Measurements from ENCODE around the gene NR3C2.
"Not testable (repeated sequence)": the region's sequence is repeated elsewhere in the genome, so short reads cannot be mapped to it uniquely, and the experiment has no call there.

The NR3C2 gene

GRCh38 chr4:148204171-148204570, 238.0 kb downstream of the NR3C2 start:
- no peak for ATAC-seq (ENCODE audit: low read depth)
- TF ChIP-seq CTCF (IDR thresholded peaks at IDR 0.05; ENCODE audit: poor library complexity, severe bottlenecking): no peak
- H3K4me1 ChIP-seq (ENCODE audit: insufficient read depth, poor library complexity, severe bottlenecking): no peaks in the 10 kb centered on the region
- no peaks in the 10 kb centered on the region for H3K27me3 ChIP-seq (ENCODE audit: insufficient read depth, poor library complexity, severe bottlenecking)
- no peaks in the 10 kb centered on the region for H3K9me3 ChIP-seq (ENCODE audit: severe bottlenecking)
- H3K27ac ChIP-seq (ENCODE audit: poor library complexity, severe bottlenecking): no peak overlapping the region
- DNase-seq (ENCODE audit: low spot score): no peak
- no peak overlapping the region for H3K4me3 ChIP-seq (ENCODE audit: severe bottlenecking)
- H3K36me3 ChIP-seq (ENCODE audit: low read depth): no peaks in the 10 kb centered on the region

- DNase-seq (ENCODE audit: low spot score) (no peak), ATAC-seq (ENCODE audit: low read depth) (no peak)
- Histone ChIP-seq H3K27me3 (ENCODE audit: insufficient read depth, poor library complexity, severe bottlenecking) (no peaks in the 10 kb centered on the region), H3K36me3 (ENCODE audit: low read depth) (no peaks in the 10 kb centered on the region), H3K27ac (ENCODE audit: poor library complexity, severe bottlenecking) (no peak overlapping the region), H3K4me3 (ENCODE audit: severe bottlenecking) (no peak overlapping the region), H3K9me3 (ENCODE audit: severe bottlenecking) (no peaks in the 10 kb centered on the region), H3K4me1 (ENCODE audit: insufficient read depth, poor library complexity, severe bottlenecking) (no peaks in the 10 kb centered on the region)
- no peak for TF ChIP-seq CTCF (IDR thresholded peaks at IDR 0.05; ENCODE audit: poor library complexity, severe bottlenecking)
These were observed 238.9 kb downstream of the NR3C2 start for GRCh38 chr4:148203056-148203898.

GRCh38 chr4:148200960-148201359, 241.3 kb downstream of the NR3C2 start:
- no peak for TF ChIP-seq CTCF (IDR thresholded peaks at IDR 0.05; ENCODE audit: poor library complexity, severe bottlenecking)
- ATAC-seq (ENCODE audit: low read depth) (no peak), DNase-seq (ENCODE audit: low spot score) (no peak)
- Histone ChIP-seq H3K4me3 (ENCODE audit: severe bottlenecking) (no peak overlapping the region), H3K36me3 (ENCODE audit: low read depth) (no peaks in the 10 kb centered on the region), H3K27ac (ENCODE audit: poor library complexity, severe bottlenecking) (no peak overlapping the region), H3K27me3 (ENCODE audit: insufficient read depth, poor library complexity, severe bottlenecking) (no peaks in the 10 kb centered on the region), H3K4me1 (ENCODE audit: insufficient read depth, poor library complexity, severe bottlenecking) (no peaks in the 10 kb centered on the region), H3K9me3 (ENCODE audit: severe bottlenecking) (no peaks in the 10 kb centered on the region)

GRCh38 chr4:148196164-148196563, 246.1 kb downstream of the NR3C2 start:
- Histone ChIP-seq H3K27ac (ENCODE audit: poor library complexity, severe bottlenecking) (no peak overlapping the region), H3K36me3 (ENCODE audit: low read depth) (no peaks in the 10 kb centered on the region), H3K27me3 (ENCODE audit: insufficient read depth, poor library complexity, severe bottlenecking) (no peaks in the 10 kb centered on the region), H3K4me1 (ENCODE audit: insufficient read depth, poor library complexity, severe bottlenecking) (no peaks in the 10 kb centered on the region), H3K9me3 (ENCODE audit: severe bottlenecking) (no peaks in the 10 kb centered on the region), H3K4me3 (ENCODE audit: severe bottlenecking) (no peak overlapping the region)
- no peak for ATAC-seq (ENCODE audit: low read depth)
- no peak for DNase-seq (ENCODE audit: low spot score)
- TF ChIP-seq CTCF (IDR thresholded peaks at IDR 0.05; ENCODE audit: poor library complexity, severe bottlenecking): no peak

- Histone ChIP-seq H3K4me3 (ENCODE audit: severe bottlenecking) (no peak overlapping the region), H3K27me3 (ENCODE audit: insufficient read depth, poor library complexity, severe bottlenecking) (no peaks in the 10 kb centered on the region), H3K4me1 (ENCODE audit: insufficient read depth, poor library complexity, severe bottlenecking) (no peaks in the 10 kb centered on the region), H3K27ac (ENCODE audit: poor library complexity, severe bottlenecking) (no peak overlapping the region), H3K9me3 (ENCODE audit: severe bottlenecking) (no peaks in the 10 kb centered on the region), H3K36me3 (ENCODE audit: low read depth) (no peaks in the 10 kb centered on the region)
- no peak for TF ChIP-seq CTCF (IDR thresholded peaks at IDR 0.05; ENCODE audit: poor library complexity, severe bottlenecking)
- DNase-seq (ENCODE audit: low spot score): no peak
- no peak for ATAC-seq (ENCODE audit: low read depth)
These were observed 249.7 kb downstream of the NR3C2 start for GRCh38 chr4:148192526-148192925.

- H3K27me3 ChIP-seq (ENCODE audit: insufficient read depth, poor library complexity, severe bottlenecking); H3K9me3 ChIP-seq (ENCODE audit: severe bottlenecking); ATAC-seq (ENCODE audit: low read depth); H3K36me3 ChIP-seq (ENCODE audit: low read depth); DNase-seq (ENCODE audit: low spot score); H3K4me1 ChIP-seq (ENCODE audit: insufficient read depth, poor library complexity, severe bottlenecking); H3K27ac ChIP-seq (ENCODE audit: poor library complexity, severe bottlenecking); H3K4me3 ChIP-seq (ENCODE audit: severe bottlenecking): not testable (repeated sequence)
These were observed 254.6 kb downstream of the NR3C2 start for GRCh38 chr4:148187454-148188222.
